HepG2 (cell line): ENCODE results near the gene PTGDS. TPM values are rescaled to one million over a fixed set of nuclear protein-coding genes. Genes with fewer than 3 reads are reported as not detected.

Experiments
- ATAC-seq: fragments of 200-7000 bp; cut with Tn5 transposase; 3 replicates; pipeline ENCODE4 v1.9.1; 2020; ENCODE audit warnings: mild to moderate bottlenecking, moderate library complexity
- BruUV-seq: library from RNA; stranded (reverse); fragments of 400-500 nt; replicated peaks from 2 replicates; lab custom pipeline; 2021; lab: Mats Ljungman, UMichigan
- CTCF ChIA-PET: fragments of 300-600 bp; formaldehyde crosslinking; extraction: SDS; loops from one replicate; lab custom pipeline; 2021; ENCODE audit warnings: low total read pairs, inconsistent platforms, low intra/inter-chr PET ratio; lab: Yijun Ruan, JAX
- POLR2A ChIA-PET: fragments of 350-600 bp; sonication (Branson Sonifier 250); formaldehyde crosslinking; loops from one replicate; lab custom pipeline; 2020; ENCODE audit warnings: antibody characterized with exemption, inconsistent platforms; lab: Yijun Ruan, JAX
- DNase-seq: peaks from one replicate; pipeline ENCODE4 v3.0.0-alpha.2; 2015; ENCODE audit warnings: low spot score
- FAIRE-seq: peaks from 3 replicates; lab custom pipeline; 2011; peaks lifted over from hg19 to GRCh38; lab: Jason Lieb, UNC
- H2AFZ ChIP-seq: one replicate; pipeline ENCODE4 v1.6.1; 2011; ENCODE audit warnings: low read length, inconsistent platforms
- H3K27ac ChIP-seq: fragments of 300-600 bp; 3 replicates; pipeline ENCODE4 v1.8.0; 2011; ENCODE audit warnings: mixed run types, mild to moderate bottlenecking, mixed read lengths, low read length, inconsistent platforms; ENCODE audit not compliant: insufficient read depth; ENCODE audit errors: extremely low read length
- H3K27me3 ChIP-seq, 2 experiments: fragments of 200-600 bp in 1 of 2; 2 replicates in 1 of 2; 3 replicates in 1 of 2; pipeline versions ENCODE4 v1.6.0 to v1.8.0; 2011; ENCODE audit warnings: low read length in 2 of 2, mild to moderate bottlenecking in 2 of 2, moderate library complexity in 2 of 2, inconsistent platforms in 1 of 2; ENCODE audit not compliant: insufficient read depth in 2 of 2, control insufficient read depth in 1 of 2
- H3K36me3 ChIP-seq, 2 experiments: fragments of 200-600 bp in 1 of 2; replicated peaks in 1 of 2; 2 replicates in 1 of 2; 3 replicates in 1 of 2; pipeline versions ENCODE4 v1.5.1 to v1.8.0; 2011; ENCODE audit warnings: low read length in 2 of 2, inconsistent platforms in 1 of 2; ENCODE audit not compliant: insufficient read depth in 2 of 2, control insufficient read depth in 1 of 2
- H3K4me1 ChIP-seq: 2 replicates; pipeline ENCODE4 v1.5.1; 2012; ENCODE audit warnings: low read length, inconsistent platforms; ENCODE audit not compliant: insufficient read depth
- H3K4me2 ChIP-seq: 2 replicates; pipeline ENCODE4 v1.6.0; 2011; ENCODE audit warnings: low read depth, low read length, inconsistent platforms
- H3K4me3 ChIP-seq, 3 experiments: fragments of 200-600 bp in 1 of 3; sonication (generic), shearing (Covaris generic) in 1 of 3; replicated peaks in 1 of 3; 2 replicates each; pipeline ENCODE4 v1.5.1; 2011 to 2016; ENCODE audit warnings: low read length in 3 of 3, inconsistent platforms in 2 of 3, low read depth in 2 of 3, mild to moderate bottlenecking in 2 of 3, control low read depth in 1 of 3, mixed read lengths in 1 of 3; ENCODE audit not compliant: insufficient read depth in 1 of 3
- H3K79me2 ChIP-seq: one replicate; pipeline ENCODE4 v1.6.1; 2011; ENCODE audit warnings: low read length, inconsistent platforms; ENCODE audit not compliant: insufficient read depth
- H3K9ac ChIP-seq: 2 replicates; pipeline ENCODE4 v1.6.0; 2011; ENCODE audit warnings: mild to moderate bottlenecking, low read depth, low read length, inconsistent platforms; ENCODE audit not compliant: insufficient read depth
- H3K9me3 ChIP-seq: 2 replicates; pipeline ENCODE4 v1.5.1; 2012; ENCODE audit warnings: mild to moderate bottlenecking, low read length
- H4K20me1 ChIP-seq: 2 replicates; pipeline ENCODE4 v1.6.0; 2011; ENCODE audit warnings: inconsistent platforms, mild to moderate bottlenecking, low read length, moderate library complexity; ENCODE audit not compliant: insufficient read depth
- CBX5 ChIP-seq: sonication (generic); formaldehyde crosslinking; IDR thresholded peaks from 2 replicates; pipeline ENCODE4 v1.4.0; 2020; ENCODE audit warnings: missing genetic modification reagents, borderline replicate concordance
- DNMT1 ChIP-seq: sonication (generic); formaldehyde crosslinking; IDR thresholded peaks from 2 replicates; pipeline ENCODE4 v1.5.1; 2020; ENCODE audit warnings: mild to moderate bottlenecking, missing genetic modification reagents
- EP300 ChIP-seq, 3 experiments: sonication (generic) in 1 of 3; formaldehyde crosslinking in 1 of 3; IDR thresholded peaks; 2 replicates each; pipeline versions ENCODE4 v1.5.1 to v1.6.1; 2011 to 2020; ENCODE audit warnings: low read depth in 2 of 3, low read length in 2 of 3, borderline replicate concordance in 1 of 3, improper control_type of control experiment in 1 of 3, mild to moderate bottlenecking in 1 of 3, missing genetic modification reagents in 1 of 3, moderate library complexity in 1 of 3
- KLF16 ChIP-seq, 2 experiments: sonication (generic) in 1 of 2; formaldehyde crosslinking in 1 of 2; IDR thresholded peaks; 2 replicates each; pipeline versions ENCODE4 v1.6.1 to v1.8.0; 2016 to 2023; ENCODE audit warnings: missing genetic modification reagents in 2 of 2, missing compliant biosample characterization in 1 of 2
- NRL ChIP-seq: sonication (generic); formaldehyde crosslinking; IDR thresholded peaks from 2 replicates; pipeline ENCODE4 v1.5.0; 2020; ENCODE audit warnings: missing genetic modification reagents, mild to moderate bottlenecking, moderate library complexity, borderline replicate concordance
- RERE ChIP-seq: IDR thresholded peaks from 2 replicates; pipeline ENCODE4 v1.6.1; 2016; ENCODE audit warnings: low read depth, missing genetic modification reagents, missing compliant biosample characterization
- ZNF33A ChIP-seq: sonication (generic); formaldehyde crosslinking; IDR thresholded peaks from 2 replicates; pipeline ENCODE4 v1.5.1; 2020; ENCODE audit warnings: missing genetic modification reagents, mild to moderate bottlenecking, moderate library complexity, borderline replicate concordance
- WGBS: methylation state at CpG from one replicate; pipeline ENCODE4 v1.1.6; 2017; ENCODE audit warnings: low lambda C conversion rate; 5-methylcytosine and 5-hydroxymethylcytosine counted together
- in situ Hi-C: cut with HindIII; loops from 2 replicates; pipeline ENCODE4 v1.10.0; 2017; ENCODE audit warnings: low pct_unique_long_range_greater_than_20kb; ENCODE audit not compliant: extremely low pct_ligation_motif_present
- intact Hi-C: fragments of 100-400 bp; cut with micrococcal nuclease; formaldehyde crosslinking; loops from one replicate; pipeline ENCODE4 v1.10.0; 2022; ENCODE audit not compliant: unreplicated experiment
- polyA plus RNA-seq, 8 experiments: library from polyadenylated mRNA; depleted of rRNA in 3 of 8; stranded (reverse) in 7 of 8; unstranded in 1 of 8; fragments of >200 nt; fragmentation: Illumina TruSeq in 4 of 8; extraction: Trizol in 4 of 8; gene quantifications; 2 replicates each; pipeline versions ENCODE4 v1.2.1 to v1.2.3, GENCODE V29; 2011 to 2016; ENCODE audit warnings: low read depth in 4 of 8, missing spikeins in 1 of 8, mixed read lengths in 1 of 8; ENCODE audit not compliant: insufficient read depth in 1 of 8
- total RNA-seq, 5 experiments: library from RNA; depleted of rRNA; stranded (reverse); fragments of >200 nt; fragmentation: Illumina TruSeq; extraction: Trizol; gene quantifications; 2 replicates each; pipeline ENCODE4 v1.2.3, GENCODE V29; 2016; ENCODE audit warnings: low read depth in 1 of 5
- TF ChIP-seq, protein P1 (sequence below): sonication (generic); formaldehyde crosslinking; IDR thresholded peaks from 2 replicates; pipeline ENCODE4 v1.5.1; 2020; ENCODE audit warnings: missing genetic modification reagents, mild to moderate bottlenecking, borderline replicate concordance

PTGDS gene
- total and polyA plus RNA-seq, 2 of the 13 experiments (the other 11 are each of a cell fraction or from before 2014, with no cell fraction given): 0.33 to 0.50 TPM

GRCh38 chr9:136985027-136985602 is 7.8 kb downstream of the PTGDS start (continued):
- TF ChIP-seq RERE (CRISPR knock-in tag): no peak
- no peak for TF ChIP-seq KLF16 (CRISPR knock-in tag; IDR thresholded peaks at IDR 0.05)
- TF ChIP-seq, all 625 proteins: peak for 0

- no peak for FAIRE-seq
- Histone ChIP-seq H4K20me1 (no peaks in the 10 kb centered on the region), H2AFZ (no peak overlapping the region), H3K4me2 (no peak overlapping the region), H3K79me2 (no peaks in the 10 kb centered on the region), H3K9ac (no peak overlapping the region), H3K4me1 (peaks cover 44% of the 10 kb centered on the region), H3K4me3 (no peak overlapping the region), H3K36me3 (no peaks in the 10 kb centered on the region), H3K27me3 (peaks cover 3 to 49% of the 10 kb centered on the region in 2 experiments; a peak in 3 of 5 replicates), H3K27ac (no peak overlapping the region), H3K9me3 (no peaks in the 10 kb centered on the region)
- intact Hi-C loops (no loop called here), in situ Hi-C loops (no loop called here)
- ChIA-PET CTCF (no interaction called here), POLR2A (no interaction called here)
- ATAC-seq: no peak
- whole genome bisulfite sequencing: 86% methylated on average over 3 of the region's 33 CpGs
- DNase-seq: no peak
- BruUV-seq: no TSS peak
- no peak for TF ChIP-seq ZNF33A
- no peak for TF ChIP-seq CBX5 (CRISPR knock-in tag)
- TF ChIP-seq, protein P1, sequence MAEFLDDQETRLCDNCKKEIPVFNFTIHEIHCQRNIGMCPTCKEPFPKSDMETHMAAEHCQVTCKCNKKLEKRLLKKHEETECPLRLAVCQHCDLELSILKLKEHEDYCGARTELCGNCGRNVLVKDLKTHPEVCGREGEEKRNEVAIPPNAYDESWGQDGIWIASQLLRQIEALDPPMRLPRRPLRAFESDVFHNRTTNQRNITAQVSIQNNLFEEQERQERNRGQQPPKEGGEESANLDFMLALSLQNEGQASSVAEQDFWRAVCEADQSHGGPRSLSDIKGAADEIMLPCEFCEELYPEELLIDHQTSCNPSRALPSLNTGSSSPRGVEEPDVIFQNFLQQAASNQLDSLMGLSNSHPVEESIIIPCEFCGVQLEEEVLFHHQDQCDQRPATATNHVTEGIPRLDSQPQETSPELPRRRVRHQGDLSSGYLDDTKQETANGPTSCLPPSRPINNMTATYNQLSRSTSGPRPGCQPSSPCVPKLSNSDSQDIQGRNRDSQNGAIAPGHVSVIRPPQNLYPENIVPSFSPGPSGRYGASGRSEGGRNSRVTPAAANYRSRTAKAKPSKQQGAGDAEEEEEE: no peak
- TF ChIP-seq DNMT1 (CRISPR knock-in tag): no peak
- TF ChIP-seq EP300 (IDR thresholded peaks at IDR 0.05; ENCODE audit: low read depth in 2 of 2, low read length in 2 of 2): no peak
- TF ChIP-seq EP300 (CRISPR knock-in tag; IDR thresholded peaks at IDR 0.05; ENCODE audit: borderline replicate concordance): no peak
- TF ChIP-seq NRL (CRISPR knock-in tag): no peak
These were observed 8.5 kb downstream of the PTGDS start for GRCh38 chr9:136985853-136986252.
